RWPE2 (cell line): ENCODE results near the gene ESRRA.
A peak's percentile ranks its signal among the peaks of the same experiment; 100 is the strongest.

ENCODE experiments used
- ATAC-seq: fragments of 200-7000 bp; cut with Tn5 transposase; 3 replicates; pipeline ENCODE4 v1.9.1; 2021; ENCODE audit warnings: low read depth
- DNase-seq: peaks from one replicate; pipeline ENCODE4 v3.0.0-alpha.2; 2020; ENCODE audit warnings: low spot score
- H3K27ac ChIP-seq: fragments of 450-650 bp; 2 replicates; pipeline ENCODE4 v1.5.1; 2017; ENCODE audit warnings: mild to moderate bottlenecking; ENCODE audit not compliant: poor library complexity, severe bottlenecking
- H3K27me3 ChIP-seq: fragments of 250-450 bp; sonication (Bioruptor Pico); 2 replicates; pipeline ENCODE4 v1.5.1; 2021; ENCODE audit warnings: mild to moderate bottlenecking, moderate library complexity; ENCODE audit not compliant: insufficient read depth, poor library complexity, severe bottlenecking
- H3K36me3 ChIP-seq: fragments of 250-450 bp; sonication (Bioruptor Pico); 2 replicates; pipeline ENCODE4 v1.5.1; 2020; ENCODE audit warnings: low read depth, mild to moderate bottlenecking, moderate library complexity
- H3K4me1 ChIP-seq: fragments of 250-450 bp; sonication (Bioruptor Pico); 2 replicates; pipeline ENCODE4 v1.5.1; 2021; ENCODE audit warnings: mild to moderate bottlenecking, moderate library complexity; ENCODE audit not compliant: insufficient read depth, poor library complexity, severe bottlenecking
- H3K4me3 ChIP-seq: fragments of 250-450 bp; sonication (Bioruptor Pico); 2 replicates; pipeline ENCODE4 v1.5.1; 2021; ENCODE audit warnings: mild to moderate bottlenecking, moderate library complexity; ENCODE audit not compliant: severe bottlenecking
- H3K9me3 ChIP-seq: fragments of 250-450 bp; sonication (Bioruptor Pico); 2 replicates; pipeline ENCODE4 v1.5.1; 2021; ENCODE audit warnings: mild to moderate bottlenecking, moderate library complexity; ENCODE audit not compliant: severe bottlenecking
- TF ChIP-seq, protein P1 (sequence below): fragments of 450-650 bp; IDR thresholded peaks from one replicate; pipeline ENCODE4 v1.5.1; 2017; ENCODE audit warnings: mild to moderate bottlenecking, moderate library complexity; ENCODE audit not compliant: poor library complexity, severe bottlenecking

The ESRRA gene

GRCh38 chr11:64339754-64340408 is 34.6 kb downstream of the ESRRA start, which contains the start of gene CCDC88B:
Gene CCDC88B, plus strand, starts transcription at chr11:64340204. Its CDS starts 63 bp downstream, at chr11:64340267.
- TF ChIP-seq, protein P1, sequence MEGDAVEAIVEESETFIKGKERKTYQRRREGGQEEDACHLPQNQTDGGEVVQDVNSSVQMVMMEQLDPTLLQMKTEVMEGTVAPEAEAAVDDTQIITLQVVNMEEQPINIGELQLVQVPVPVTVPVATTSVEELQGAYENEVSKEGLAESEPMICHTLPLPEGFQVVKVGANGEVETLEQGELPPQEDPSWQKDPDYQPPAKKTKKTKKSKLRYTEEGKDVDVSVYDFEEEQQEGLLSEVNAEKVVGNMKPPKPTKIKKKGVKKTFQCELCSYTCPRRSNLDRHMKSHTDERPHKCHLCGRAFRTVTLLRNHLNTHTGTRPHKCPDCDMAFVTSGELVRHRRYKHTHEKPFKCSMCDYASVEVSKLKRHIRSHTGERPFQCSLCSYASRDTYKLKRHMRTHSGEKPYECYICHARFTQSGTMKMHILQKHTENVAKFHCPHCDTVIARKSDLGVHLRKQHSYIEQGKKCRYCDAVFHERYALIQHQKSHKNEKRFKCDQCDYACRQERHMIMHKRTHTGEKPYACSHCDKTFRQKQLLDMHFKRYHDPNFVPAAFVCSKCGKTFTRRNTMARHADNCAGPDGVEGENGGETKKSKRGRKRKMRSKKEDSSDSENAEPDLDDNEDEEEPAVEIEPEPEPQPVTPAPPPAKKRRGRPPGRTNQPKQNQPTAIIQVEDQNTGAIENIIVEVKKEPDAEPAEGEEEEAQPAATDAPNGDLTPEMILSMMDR: no peak
- no peaks in the 10 kb centered on the region for H3K27me3 ChIP-seq
- no peaks in the 10 kb centered on the region for H3K36me3 ChIP-seq
- no peaks in the 10 kb centered on the region for H3K9me3 ChIP-seq
- H3K27ac ChIP-seq: no peak within 1 kb of the TSS
- peak; percentile 58 for DNase-seq
- H3K4me1 ChIP-seq: peaks cover 6% of the 10 kb centered on the region
- H3K4me3 ChIP-seq: no peak within 1 kb of the TSS
- no peak for ATAC-seq

GRCh38 chr11:64340671-64341335 is 35.5 kb downstream of the ESRRA start:
- TF ChIP-seq, protein P1: no peak
- DNase-seq (peak; percentile 64), ATAC-seq (no peak)
- no peaks in the 10 kb centered on the region for H3K36me3 ChIP-seq
- H3K4me3 ChIP-seq: no peak overlapping the region
- H3K4me1 ChIP-seq: no peaks in the 10 kb centered on the region
- no peaks in the 10 kb centered on the region for H3K27me3 ChIP-seq
- H3K9me3 ChIP-seq: no peaks in the 10 kb centered on the region
- no peak overlapping the region for H3K27ac ChIP-seq

- Histone ChIP-seq H3K27ac (peak overlapping the region; percentile 50), H3K4me1 (no peaks in the 10 kb centered on the region)
- peak; percentile 48 for DNase-seq
Measured at GRCh38 chr11:64341429-64341828, 36.1 kb downstream of the ESRRA start.

GRCh38 chr11:64341851-64342791 is 36.8 kb downstream of the ESRRA start:
- TF ChIP-seq, protein P1: peak; percentile 67
- Histone ChIP-seq H3K27me3 (no peaks in the 10 kb centered on the region), H3K9me3 (no peaks in the 10 kb centered on the region), H3K36me3 (no peaks in the 10 kb centered on the region), H3K4me3 (peak overlapping the region; percentile 26), H3K27ac (peak overlapping the region; percentile 50), H3K4me1 (peaks cover 5% of the 10 kb centered on the region)
- ATAC-seq: peak; percentile 87
- DNase-seq: peak; percentile 88

More at GRCh38 chr11:64341429-64341828, 36.1 kb downstream of the ESRRA start:
- Histone ChIP-seq H3K36me3 (no peaks in the 10 kb centered on the region), H3K4me3 (no peak overlapping the region), H3K27me3 (no peaks in the 10 kb centered on the region), H3K9me3 (no peaks in the 10 kb centered on the region)
- TF ChIP-seq, protein P1: no peak
- ATAC-seq: no peak
